Panc1 (cell line): Measurements from ENCODE around the gene ST7L. TPM values are rescaled to one million over a fixed set of nuclear protein-coding genes. Genes with fewer than 3 reads are reported as not detected.

Source experiments
- ATAC-seq: fragments of 200-7000 bp; cut with Tn5 transposase; 2 replicates; pipeline ENCODE4 v1.9.1; 2020; ENCODE audit warnings: mild to moderate bottlenecking, moderate library complexity
- BruUV-seq: library from RNA; stranded (reverse); fragments of 400-500 nt; replicated peaks from 2 replicates; lab custom pipeline; 2021; lab: Mats Ljungman, UMichigan
- CTCF ChIA-PET: fragments of 300-600 bp; sonication (Branson Sonifier 250); formaldehyde crosslinking; loops from one replicate; lab custom pipeline; 2022; ENCODE audit warnings: antibody characterized with exemption; lab: Charles Lee
- POLR2A ChIA-PET: fragments of 300-600 bp; sonication (Branson Sonifier 250); formaldehyde crosslinking; loops from one replicate; lab custom pipeline; 2022; ENCODE audit warnings: antibody characterized with exemption; lab: Charles Lee
- DNase-seq: peaks from one replicate; pipeline ENCODE4 v3.0.0-alpha.2; 2010; ENCODE audit warnings: low read depth, low spot score
- H3K27ac ChIP-seq: 2 replicates; pipeline ENCODE4 v1.5.1; 2011; ENCODE audit warnings: mild to moderate bottlenecking, low read length, inconsistent platforms
- H3K27me3 ChIP-seq: fragments of 200-500 bp; sonication (Bioruptor generic); 2 replicates; pipeline ENCODE4 v1.6.0; 2014; ENCODE audit warnings: low read length, inconsistent platforms; ENCODE audit not compliant: control insufficient read depth, insufficient read depth
- H3K36me3 ChIP-seq: fragments of 200-500 bp; sonication (Bioruptor generic); 2 replicates; pipeline ENCODE4 v1.5.1; 2014; ENCODE audit warnings: inconsistent platforms, mild to moderate bottlenecking, low read length, moderate library complexity; ENCODE audit not compliant: control insufficient read depth, insufficient read depth
- H3K4me1 ChIP-seq: 2 replicates; pipeline ENCODE4 v1.5.1; 2011; ENCODE audit warnings: inconsistent platforms, mild to moderate bottlenecking, low read length, moderate library complexity; ENCODE audit not compliant: control insufficient read depth, insufficient read depth
- H3K4me3 ChIP-seq, 2 experiments: 2 replicates each; pipeline ENCODE4 v1.5.1; 2011 to 2012; ENCODE audit warnings: low read depth in 2 of 2, low read length in 2 of 2, mild to moderate bottlenecking in 2 of 2, inconsistent platforms in 1 of 2, moderate library complexity in 1 of 2
- H3K9me3 ChIP-seq: fragments of 200-500 bp; sonication (Bioruptor generic); 2 replicates; pipeline ENCODE4 v1.5.1; 2014; ENCODE audit warnings: low read depth, mild to moderate bottlenecking, inconsistent platforms, low read length, moderate library complexity; ENCODE audit not compliant: control insufficient read depth, insufficient read depth
- POLR2AphosphoS5 ChIP-seq: IDR thresholded peaks from 2 replicates; pipeline ENCODE4 v1.6.1; 2012; ENCODE audit warnings: mild to moderate bottlenecking, low read depth, low read length, moderate library complexity
- SIN3A ChIP-seq: IDR thresholded peaks from 2 replicates; pipeline ENCODE4 v1.6.1; 2012; ENCODE audit warnings: low read depth, mild to moderate bottlenecking, low read length, moderate library complexity, borderline replicate concordance; ENCODE audit not compliant: insufficient read depth
- TCF7L2 ChIP-seq: IDR thresholded peaks from 2 replicates; pipeline ENCODE4 v1.6.1; 2011; ENCODE audit warnings: mild to moderate bottlenecking, low read depth, low read length, inconsistent platforms
- in situ Hi-C: cut with HindIII; loops from 2 replicates; pipeline ENCODE4 v1.10.0; 2016; ENCODE audit warnings: low sequenced_read_pairs, low pct_unique_long_range_greater_than_20kb
- intact Hi-C: fragments of 100-400 bp; cut with micrococcal nuclease; formaldehyde crosslinking; loops from one replicate; pipeline ENCODE4 v1.10.0; 2022; ENCODE audit not compliant: unreplicated experiment
- total RNA-seq: library from RNA; stranded (reverse); gene quantifications from one replicate; pipeline ENCODE4 v1.2.1, GENCODE V29; 2021; ENCODE audit not compliant: unreplicated experiment
- TF ChIP-seq, protein P1 (sequence below): fragments of 450-650 bp; IDR thresholded peaks from 2 replicates; pipeline ENCODE4 v1.5.1; 2017; ENCODE audit warnings: mild to moderate bottlenecking
- TF ChIP-seq, protein P2 (sequence below), 2 experiments: IDR thresholded peaks; 2 replicates each; pipeline ENCODE4 v1.6.1; 2011 to 2012; ENCODE audit warnings: low read depth in 2 of 2, control low read depth in 1 of 2, low read length in 1 of 2, mild to moderate bottlenecking in 1 of 2, moderate library complexity in 1 of 2; ENCODE audit not compliant: insufficient read depth in 1 of 2

ST7L gene
- total RNA-seq, 1 experiment from 2014 or later = 13.4 TPM

DNA sequence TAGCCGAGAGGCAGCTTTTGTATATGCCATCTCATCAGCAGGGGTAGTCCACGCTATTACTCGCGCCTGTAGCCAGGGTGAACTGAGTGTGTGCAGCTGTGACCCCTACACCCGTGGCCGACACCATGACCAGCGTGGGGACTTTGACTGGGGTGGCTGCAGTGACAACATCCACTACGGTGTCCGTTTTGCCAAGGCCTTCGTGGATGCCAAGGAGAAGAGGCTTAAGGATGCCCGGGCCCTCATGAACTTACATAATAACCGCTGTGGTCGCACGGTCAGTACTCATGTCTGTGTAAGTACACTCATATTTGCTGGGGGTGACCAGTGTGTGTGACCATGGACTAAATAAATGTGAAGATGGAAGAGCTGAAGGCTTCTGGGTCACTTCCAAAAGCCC, 102.8 kb downstream of the ST7L start:
- Histone ChIP-seq H3K4me1 (no peaks in the 10 kb centered on the region), H3K27ac (no peak overlapping the region), H3K27me3 (no peaks in the 10 kb centered on the region), H3K9me3 (no peaks in the 10 kb centered on the region), H3K4me3 (no peak overlapping the region), H3K36me3 (no peaks in the 10 kb centered on the region)
- no TSS peak for BruUV-seq
- POLR2A ChIA-PET = no interaction called here
- no peak for DNase-seq
- ATAC-seq = no peak
- CTCF ChIA-PET = interaction anchor here (0.6 kb wide), 1 partner anchor 50 kb away, joined by 3 read pairs; no protein-coding TSS in a partner anchor
- TF ChIP-seq SIN3A (no peak), TCF7L2 (no peak), POLR2AphosphoS5 (no peak)
- TF ChIP-seq, protein P1, sequence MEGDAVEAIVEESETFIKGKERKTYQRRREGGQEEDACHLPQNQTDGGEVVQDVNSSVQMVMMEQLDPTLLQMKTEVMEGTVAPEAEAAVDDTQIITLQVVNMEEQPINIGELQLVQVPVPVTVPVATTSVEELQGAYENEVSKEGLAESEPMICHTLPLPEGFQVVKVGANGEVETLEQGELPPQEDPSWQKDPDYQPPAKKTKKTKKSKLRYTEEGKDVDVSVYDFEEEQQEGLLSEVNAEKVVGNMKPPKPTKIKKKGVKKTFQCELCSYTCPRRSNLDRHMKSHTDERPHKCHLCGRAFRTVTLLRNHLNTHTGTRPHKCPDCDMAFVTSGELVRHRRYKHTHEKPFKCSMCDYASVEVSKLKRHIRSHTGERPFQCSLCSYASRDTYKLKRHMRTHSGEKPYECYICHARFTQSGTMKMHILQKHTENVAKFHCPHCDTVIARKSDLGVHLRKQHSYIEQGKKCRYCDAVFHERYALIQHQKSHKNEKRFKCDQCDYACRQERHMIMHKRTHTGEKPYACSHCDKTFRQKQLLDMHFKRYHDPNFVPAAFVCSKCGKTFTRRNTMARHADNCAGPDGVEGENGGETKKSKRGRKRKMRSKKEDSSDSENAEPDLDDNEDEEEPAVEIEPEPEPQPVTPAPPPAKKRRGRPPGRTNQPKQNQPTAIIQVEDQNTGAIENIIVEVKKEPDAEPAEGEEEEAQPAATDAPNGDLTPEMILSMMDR = no peak
- TF ChIP-seq, protein P2, sequence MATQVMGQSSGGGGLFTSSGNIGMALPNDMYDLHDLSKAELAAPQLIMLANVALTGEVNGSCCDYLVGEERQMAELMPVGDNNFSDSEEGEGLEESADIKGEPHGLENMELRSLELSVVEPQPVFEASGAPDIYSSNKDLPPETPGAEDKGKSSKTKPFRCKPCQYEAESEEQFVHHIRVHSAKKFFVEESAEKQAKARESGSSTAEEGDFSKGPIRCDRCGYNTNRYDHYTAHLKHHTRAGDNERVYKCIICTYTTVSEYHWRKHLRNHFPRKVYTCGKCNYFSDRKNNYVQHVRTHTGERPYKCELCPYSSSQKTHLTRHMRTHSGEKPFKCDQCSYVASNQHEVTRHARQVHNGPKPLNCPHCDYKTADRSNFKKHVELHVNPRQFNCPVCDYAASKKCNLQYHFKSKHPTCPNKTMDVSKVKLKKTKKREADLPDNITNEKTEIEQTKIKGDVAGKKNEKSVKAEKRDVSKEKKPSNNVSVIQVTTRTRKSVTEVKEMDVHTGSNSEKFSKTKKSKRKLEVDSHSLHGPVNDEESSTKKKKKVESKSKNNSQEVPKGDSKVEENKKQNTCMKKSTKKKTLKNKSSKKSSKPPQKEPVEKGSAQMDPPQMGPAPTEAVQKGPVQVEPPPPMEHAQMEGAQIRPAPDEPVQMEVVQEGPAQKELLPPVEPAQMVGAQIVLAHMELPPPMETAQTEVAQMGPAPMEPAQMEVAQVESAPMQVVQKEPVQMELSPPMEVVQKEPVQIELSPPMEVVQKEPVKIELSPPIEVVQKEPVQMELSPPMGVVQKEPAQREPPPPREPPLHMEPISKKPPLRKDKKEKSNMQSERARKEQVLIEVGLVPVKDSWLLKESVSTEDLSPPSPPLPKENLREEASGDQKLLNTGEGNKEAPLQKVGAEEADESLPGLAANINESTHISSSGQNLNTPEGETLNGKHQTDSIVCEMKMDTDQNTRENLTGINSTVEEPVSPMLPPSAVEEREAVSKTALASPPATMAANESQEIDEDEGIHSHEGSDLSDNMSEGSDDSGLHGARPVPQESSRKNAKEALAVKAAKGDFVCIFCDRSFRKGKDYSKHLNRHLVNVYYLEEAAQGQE (IDR thresholded peaks at IDR 0.05; ENCODE audit: insufficient read depth in 1 of 2, low read depth in 2 of 2, low read length in 1 of 2) = no peak
- intact Hi-C loops = no loop called here
- in situ Hi-C loops = no loop called here

DNA sequence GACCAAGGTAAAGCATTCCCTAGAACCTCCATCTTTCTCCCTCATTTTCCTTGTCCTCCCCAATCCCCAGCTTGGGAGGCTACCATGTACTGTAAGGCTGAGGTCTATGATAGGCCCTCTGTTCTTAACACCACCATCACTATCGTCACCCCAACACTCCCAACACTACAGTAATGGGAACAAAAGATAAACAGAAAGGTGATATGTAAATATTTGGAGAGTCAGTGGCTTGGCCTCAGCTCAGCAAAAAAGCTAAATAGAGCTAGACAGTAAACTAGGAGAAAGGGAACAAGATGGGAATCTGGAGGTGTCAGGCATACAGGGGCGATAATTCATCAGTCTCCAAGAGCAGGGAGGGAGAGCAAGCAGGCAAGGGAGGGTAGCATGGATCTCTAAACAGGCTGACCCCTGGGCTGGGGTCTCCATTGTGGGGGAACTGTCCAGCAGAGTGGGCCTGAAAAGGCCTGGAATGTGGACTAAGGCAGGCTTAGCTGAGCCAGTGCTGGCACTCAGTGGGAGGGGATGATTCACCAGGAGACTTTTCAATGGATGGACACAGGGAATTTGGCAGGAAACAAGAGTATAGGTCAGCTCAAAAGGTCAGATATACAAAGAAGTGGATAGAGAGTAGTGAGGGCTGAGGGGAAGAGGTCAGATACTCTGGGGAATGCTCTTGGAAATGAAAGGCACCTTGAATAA, 103.5 kb downstream of the ST7L start:
- no peaks in the 10 kb centered on the region for H3K9me3 ChIP-seq
- TF ChIP-seq POLR2AphosphoS5 (no peak), SIN3A (no peak), TCF7L2 (no peak)
- TF ChIP-seq, protein P1 = no peak
- TF ChIP-seq, protein P2 (IDR thresholded peaks at IDR 0.05; ENCODE audit: insufficient read depth in 1 of 2, low read depth in 2 of 2, low read length in 1 of 2) = peak; percentile 71 to 76
- ChIA-PET CTCF (no interaction called here), POLR2A (no interaction called here)
- no peak for DNase-seq
- intact Hi-C loops (no loop called here), in situ Hi-C loops (no loop called here)
- BruUV-seq = no TSS peak
- no peak overlapping the region for H3K27ac ChIP-seq
- no peaks in the 10 kb centered on the region for H3K36me3 ChIP-seq
- no peaks in the 10 kb centered on the region for H3K4me1 ChIP-seq
- peak; percentile 75 for ATAC-seq
- H3K4me3 ChIP-seq = no peak overlapping the region
- no peaks in the 10 kb centered on the region for H3K27me3 ChIP-seq
